GM23338 (cell line): ENCODE data around the gene UBA3. TPM values are rescaled to one million over a fixed set of nuclear protein-coding genes. Genes with fewer than 3 reads are reported as not detected.

Experiments
- ATAC-seq: fragments of 200-7000 bp; cut with Tn5 transposase; 3 replicates; pipeline ENCODE4 v1.9.1; 2020
- DNase-seq: peaks from one replicate; pipeline ENCODE4 v3.0.0-alpha.2; 2015; ENCODE audit warnings: low spot score
- H2AFZ ChIP-seq: fragments of 200-600 bp; sonication (generic); 2 replicates; pipeline ENCODE4 v1.8.0; 2016; ENCODE audit warnings: antibody characterized with exemption, mild to moderate bottlenecking, moderate library complexity
- H3F3A ChIP-seq: fragments of 200-600 bp; sonication (generic); replicated peaks from 2 replicates; pipeline ENCODE4 v1.8.0; 2017; ENCODE audit warnings: antibody characterized with exemption, mixed run types, low read depth
- H3K27ac ChIP-seq: fragments of 200-600 bp; sonication (generic); 2 replicates; pipeline ENCODE4 v1.6.1; 2016; ENCODE audit warnings: low read depth
- H3K27me3 ChIP-seq: fragments of 200-600 bp; sonication (generic); 2 replicates; pipeline ENCODE4 v1.8.0; 2016; ENCODE audit warnings: mild to moderate bottlenecking, mixed run types, moderate library complexity; ENCODE audit not compliant: insufficient read depth
- H3K36me3 ChIP-seq: fragments of 200-600 bp; sonication (generic); 2 replicates; pipeline ENCODE4 v1.8.0; 2016; ENCODE audit warnings: mild to moderate bottlenecking; ENCODE audit not compliant: insufficient read depth
- H3K4me1 ChIP-seq: fragments of 200-600 bp; sonication (generic); 2 replicates; pipeline ENCODE4 v1.8.0; 2016; ENCODE audit warnings: mild to moderate bottlenecking, moderate library complexity; ENCODE audit not compliant: insufficient read depth
- H3K4me2 ChIP-seq: fragments of 200-600 bp; sonication (generic); 2 replicates; pipeline ENCODE4 v1.7.1; 2017; ENCODE audit warnings: mixed run types
- H3K4me3 ChIP-seq: fragments of 200-600 bp; sonication (generic); 2 replicates; pipeline ENCODE4 v1.6.1; 2016; ENCODE audit warnings: mixed run types
- H3K79me2 ChIP-seq: fragments of 200-600 bp; sonication (generic); replicated peaks from 2 replicates; pipeline ENCODE4 v1.8.0; 2017; ENCODE audit warnings: mild to moderate bottlenecking; ENCODE audit not compliant: insufficient read depth
- H3K9me2 ChIP-seq: fragments of 200-600 bp; sonication (generic); 2 replicates; pipeline ENCODE4 v1.8.0; 2017; ENCODE audit not compliant: insufficient read depth
- H4K20me1 ChIP-seq: fragments of 200-600 bp; sonication (generic); replicated peaks from 2 replicates; pipeline ENCODE4 v1.8.0; 2017; ENCODE audit warnings: mild to moderate bottlenecking; ENCODE audit not compliant: insufficient read depth
- H3K27ac Mint-ChIP-seq: 2 replicates; pipeline ENCODE4 v1.8.0; 2020; ENCODE audit warnings: inconsistent platforms, mild to moderate bottlenecking, moderate library complexity, mixed read lengths
- H3K27me3 Mint-ChIP-seq: 3 replicates; pipeline ENCODE4 v1.8.0; 2022; ENCODE audit warnings: low read depth, mild to moderate bottlenecking, moderate library complexity, mixed read lengths, inconsistent platforms; ENCODE audit not compliant: insufficient read depth, poor library complexity
- H3K36me3 Mint-ChIP-seq: 3 replicates; pipeline ENCODE4 v1.8.0; 2021; ENCODE audit warnings: low read depth, mild to moderate bottlenecking, inconsistent platforms, moderate library complexity, mixed read lengths
- H3K4me1 Mint-ChIP-seq: 3 replicates; pipeline ENCODE4 v1.8.0; 2020; ENCODE audit warnings: mild to moderate bottlenecking, inconsistent platforms, mixed read lengths
- H3K4me3 Mint-ChIP-seq: 3 replicates; pipeline ENCODE4 v1.8.0; 2021; ENCODE audit warnings: moderate library complexity, mild to moderate bottlenecking, inconsistent platforms, mixed read lengths
- H3K9me3 Mint-ChIP-seq: 3 replicates; pipeline ENCODE4 v1.8.0; 2020; ENCODE audit warnings: moderate library complexity, mild to moderate bottlenecking, inconsistent platforms, mixed read lengths
- CREB1 ChIP-seq: fragments of 250-450 bp; sonication (Bioruptor Pico); IDR thresholded peaks from 2 replicates; pipeline ENCODE4 v1.5.0; 2020; ENCODE audit warnings: low read depth, mild to moderate bottlenecking, moderate library complexity
- CTCF ChIP-seq, 2 experiments: fragments of 200-600 bp in 1 of 2; sonication (generic) in 1 of 2; conservative IDR thresholded peaks; 2 replicates each; pipeline versions ENCODE4 v1.5.1 to v1.6.1; 2016 to 2017; ENCODE audit warnings: antibody characterized with exemption in 2 of 2, low read depth in 2 of 2, mild to moderate bottlenecking in 2 of 2, moderate library complexity in 1 of 2
- ETS1 ChIP-seq: IDR thresholded peaks from 2 replicates; pipeline ENCODE4 v1.6.1; 2016; ENCODE audit warnings: antibody characterized with exemption
- EZH2 ChIP-seq: fragments of 200-600 bp; sonication (generic); IDR thresholded peaks from one replicate; pipeline ENCODE4 v1.8.0; 2017; ENCODE audit warnings: antibody characterized with exemption, mild to moderate bottlenecking, low read depth; ENCODE audit not compliant: unreplicated experiment
- EZH2phosphoT487 ChIP-seq: fragments of 200-600 bp; sonication (generic); IDR thresholded peaks from one replicate; pipeline ENCODE4 v1.8.1; 2018; ENCODE audit warnings: antibody characterized with exemption; ENCODE audit not compliant: unreplicated experiment
- JUNB ChIP-seq: IDR thresholded peaks from one replicate; pipeline ENCODE4 v1.6.1; 2016; ENCODE audit warnings: antibody characterized with exemption; ENCODE audit not compliant: unreplicated experiment
- NANOG ChIP-seq: IDR thresholded peaks from 2 replicates; pipeline ENCODE4 v1.6.1; 2016; ENCODE audit warnings: antibody characterized with exemption, borderline replicate concordance
- POLR2AphosphoS5 ChIP-seq: IDR thresholded peaks from 2 replicates; pipeline ENCODE4 v1.6.1; 2016; ENCODE audit warnings: antibody characterized with exemption, low read depth
- REST ChIP-seq: IDR thresholded peaks from one replicate; pipeline ENCODE4 v1.6.1; 2018; ENCODE audit warnings: antibody characterized with exemption; ENCODE audit not compliant: unreplicated experiment
- STAT1 ChIP-seq: IDR thresholded peaks from one replicate; pipeline ENCODE4 v1.6.1; 2016; ENCODE audit warnings: antibody characterized with exemption; ENCODE audit not compliant: unreplicated experiment
- ZNF114 ChIP-seq: fragments of 250-450 bp; sonication (Bioruptor Pico); IDR thresholded peaks from 2 replicates; pipeline ENCODE4 v1.5.0; 2020; ENCODE audit warnings: mild to moderate bottlenecking, moderate library complexity
- ZNF331 ChIP-seq: fragments of 250-450 bp; sonication (Bioruptor Pico); IDR thresholded peaks from 2 replicates; pipeline ENCODE4 v1.5.0; 2020; ENCODE audit warnings: low read depth, mild to moderate bottlenecking, moderate library complexity
- ZNF462 ChIP-seq: fragments of 250-450 bp; sonication (Bioruptor Pico); IDR thresholded peaks from 2 replicates; pipeline ENCODE4 v1.5.0; 2020; ENCODE audit warnings: mild to moderate bottlenecking, moderate library complexity
- polyA plus RNA-seq: library from polyadenylated mRNA; unstranded; fragments of >200 nt; fragmentation: Nextera tagmentation; extraction: Ambion mirVana; gene quantifications from 2 replicates; pipeline ENCODE4 v1.2.1, GENCODE V29; 2016
- total RNA-seq: library from RNA; depleted of rRNA; stranded (reverse); fragments of >200 nt; shearing (Covaris generic); gene quantifications from 2 replicates; pipeline ENCODE4 v1.2.3, GENCODE V29; 2014

The UBA3 gene
- total and polyA plus RNA-seq, 2 experiments from 2014 or later: 53.2 to 85.3 TPM

- Mint-ChIP-seq H3K4me3 (no peak overlapping the region), H3K36me3 (peaks cover 3% of the 10 kb centered on the region; the same call in 1 of the 3 replicates), H3K27me3 (peaks cover 15% of the 10 kb centered on the region), H3K27ac (no peak overlapping the region), H3K9me3 (no peaks in the 10 kb centered on the region), H3K4me1 (peaks cover 26% of the 10 kb centered on the region)
- DNase-seq: no peak
- H3F3A ChIP-seq: no peaks in the 10 kb centered on the region
- no peaks in the 10 kb centered on the region for H3K36me3 ChIP-seq
- no peaks in the 10 kb centered on the region for H3K79me2 ChIP-seq
- H3K4me3 ChIP-seq: no peak overlapping the region
- H3K27me3 ChIP-seq: peaks cover 5% of the 10 kb centered on the region; the same call in 1 of the 2 replicates
- H3K9me2 ChIP-seq: no peaks in the 10 kb centered on the region
- no peak for ATAC-seq
- H3K4me2 ChIP-seq: no peak overlapping the region
- TF ChIP-seq REST (no peak), NANOG (no peak), ETS1 (no peak), JUNB (no peak), ZNF462 (CRISPR knock-in tag) (no peak), POLR2AphosphoS5 (no peak), EZH2phosphoT487 (no peak), STAT1 (no peak), ZNF331 (no peak), ZNF114 (CRISPR knock-in tag) (no peak), CREB1 (CRISPR knock-in tag) (no peak), EZH2 (no peak), CTCF (conservative IDR thresholded peaks at IDR 0.05; ENCODE audit: low read depth in 2 of 2) (no peak)
- no peak overlapping the region for H2AFZ ChIP-seq
- peaks cover 19% of the 10 kb centered on the region for H3K4me1 ChIP-seq
- H4K20me1 ChIP-seq: no peaks in the 10 kb centered on the region
- no peak overlapping the region for H3K27ac ChIP-seq
Observed at GRCh38 chr3:69016901-69017300, 63.3 kb downstream of the UBA3 start.
